Measurements from ENCODE around the gene CTCFL.

The CTCFL gene

DNA sequence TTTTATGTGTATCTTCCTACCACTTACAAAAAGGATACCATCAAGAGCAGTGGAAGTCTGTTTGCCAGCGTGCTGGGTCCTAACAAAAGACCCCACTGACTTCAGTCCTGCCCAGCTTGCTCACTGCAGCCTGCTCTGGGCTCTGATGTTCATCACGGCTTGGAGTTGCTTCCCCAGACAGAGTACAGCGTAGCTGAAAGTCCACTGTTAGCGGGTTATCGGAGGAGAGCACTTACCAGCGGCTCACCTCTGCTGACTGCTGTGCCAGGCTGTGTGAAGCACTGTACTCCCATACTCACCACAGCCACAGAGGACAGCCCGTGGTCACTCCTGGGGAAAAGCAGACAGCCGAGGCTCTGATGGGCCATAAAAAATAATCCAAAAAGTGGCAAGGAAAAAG lies 40.2 kb downstream of the CTCFL start:
- no peaks in the 10 kb centered on the region for H3K36me3 ChIP-seq (ENCODE audit: control insufficient read depth in 1 of 2, insufficient read depth in 2 of 2, low read length in 2 of 2)

DNA sequence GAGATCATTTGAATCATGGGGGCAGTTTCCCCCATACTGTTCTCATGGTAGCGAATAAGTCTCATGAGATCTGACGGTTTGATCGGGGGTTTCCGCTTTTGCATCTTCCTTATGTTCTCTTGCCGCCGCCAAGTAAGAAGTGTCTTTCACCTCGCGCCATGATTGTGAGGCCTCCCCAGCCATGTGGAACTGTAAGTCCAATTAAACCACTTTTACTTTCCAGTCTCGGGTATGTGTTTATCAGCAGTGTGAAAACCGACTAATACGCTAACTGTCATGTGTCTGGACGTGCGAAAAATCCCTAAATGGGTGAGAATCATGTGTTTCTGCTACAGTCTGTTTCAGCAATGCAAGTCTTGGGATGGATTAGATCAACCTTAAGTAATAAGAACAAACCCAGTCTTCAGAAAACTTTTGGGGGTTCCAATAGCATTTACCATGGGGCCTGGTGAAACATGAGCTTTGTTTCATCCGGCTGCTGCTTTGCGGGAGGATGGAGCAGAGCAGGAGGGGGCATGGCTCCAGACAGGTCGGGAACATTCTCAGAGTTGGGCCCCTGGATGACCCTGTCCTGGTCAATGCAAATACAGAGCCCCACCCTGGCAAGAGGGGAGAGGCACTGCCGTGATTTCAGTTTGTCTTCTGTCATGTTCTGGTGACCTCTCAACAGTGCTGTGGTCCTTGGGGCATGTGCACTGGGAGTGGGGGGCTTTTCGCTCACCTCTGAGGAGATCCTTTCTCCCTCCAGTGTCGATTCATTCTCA lies 41.5 kb downstream of the CTCFL start:
- Histone ChIP-seq H3K27me3 (ENCODE audit: low read depth, low read length) (no peaks in the 10 kb centered on the region), H3K4me1 (ENCODE audit: control insufficient read depth in 1 of 2, insufficient read depth in 2 of 2, low read length in 2 of 2) (peaks cover 0 to 22% of the 10 kb centered on the region in 2 donors), H3K36me3 (ENCODE audit: control insufficient read depth in 1 of 2, insufficient read depth in 2 of 2, low read length in 2 of 2) (no peaks in the 10 kb centered on the region), H3K4me3 (ENCODE audit: low read depth in 1 of 2, low read length in 2 of 2) (no peak overlapping the region), H3K9me3 (ENCODE audit: control insufficient read depth in 1 of 2, low read length in 2 of 2) (no peaks in the 10 kb centered on the region), H3K27ac (ENCODE audit: low read length) (no peak overlapping the region)

More for the DNA sequence above, 40.2 kb downstream of the CTCFL start:
- no peak overlapping the region for H3K4me3 ChIP-seq (ENCODE audit: low read depth in 1 of 2, low read length in 2 of 2)
- peaks cover 0 to 22% of the 10 kb centered on the region in 2 donors for H3K4me1 ChIP-seq (ENCODE audit: control insufficient read depth in 1 of 2, insufficient read depth in 2 of 2, low read length in 2 of 2)
- H3K27me3 ChIP-seq (ENCODE audit: low read depth, low read length) = no peaks in the 10 kb centered on the region
- H3K27ac ChIP-seq (ENCODE audit: low read length) = no peak overlapping the region
- H3K9me3 ChIP-seq (ENCODE audit: control insufficient read depth in 1 of 2, low read length in 2 of 2) = no peaks in the 10 kb centered on the region

DNA sequence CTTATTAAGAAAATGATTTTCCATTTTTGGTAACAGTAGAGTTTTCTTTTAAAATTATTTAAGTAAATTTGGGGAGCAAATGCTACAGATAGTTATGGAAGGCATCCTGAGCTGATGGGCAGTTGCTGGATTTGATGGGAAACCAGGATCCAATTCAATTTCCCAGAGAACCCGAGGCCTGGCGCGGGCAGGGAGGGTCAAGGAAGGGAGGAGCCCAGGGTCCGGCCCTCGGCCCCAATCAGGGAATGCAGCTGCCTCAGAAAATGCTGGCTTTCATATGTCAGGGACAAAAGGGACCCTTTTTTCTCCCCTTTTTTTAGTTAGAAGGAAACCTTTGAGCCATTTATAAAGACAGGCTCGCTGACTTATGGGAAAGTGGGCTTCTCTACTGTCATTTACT lies 42.1 kb downstream of the CTCFL start:
- Histone ChIP-seq H3K27ac (ENCODE audit: low read length) (no peak overlapping the region), H3K36me3 (ENCODE audit: control insufficient read depth in 1 of 2, insufficient read depth in 2 of 2, low read length in 2 of 2) (no peaks in the 10 kb centered on the region), H3K4me3 (ENCODE audit: low read depth in 1 of 2, low read length in 2 of 2) (no peak overlapping the region), H3K27me3 (ENCODE audit: low read depth, low read length) (no peaks in the 10 kb centered on the region), H3K4me1 (ENCODE audit: control insufficient read depth in 1 of 2, insufficient read depth in 2 of 2, low read length in 2 of 2) (peaks cover 0 to 22% of the 10 kb centered on the region in 2 donors), H3K9me3 (ENCODE audit: control insufficient read depth in 1 of 2, low read length in 2 of 2) (no peaks in the 10 kb centered on the region)

DNA sequence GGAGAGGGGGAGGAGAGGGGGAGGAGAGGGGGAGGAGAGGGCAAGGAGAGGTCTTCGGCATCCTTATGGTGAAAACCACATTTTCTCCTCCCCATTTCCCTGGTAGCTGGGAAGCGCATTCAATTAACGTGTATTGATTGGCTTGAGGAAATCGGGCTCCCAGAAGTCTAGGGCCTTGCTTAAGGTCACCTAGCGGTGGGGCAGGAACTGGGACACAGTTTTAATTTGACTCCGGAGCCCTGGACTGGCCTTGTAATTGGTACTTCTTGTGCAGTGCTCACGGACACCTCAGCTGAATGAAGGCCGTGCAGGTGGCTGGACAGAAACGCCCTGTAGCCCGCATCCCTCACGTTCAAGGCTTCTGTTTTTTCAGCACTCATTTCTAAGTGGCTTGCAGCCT lies 42.8 kb downstream of the CTCFL start:
- Histone ChIP-seq H3K4me3 (ENCODE audit: low read depth in 1 of 2, low read length in 2 of 2) (no peak overlapping the region), H3K9me3 (ENCODE audit: control insufficient read depth in 1 of 2, low read length in 2 of 2) (no peaks in the 10 kb centered on the region), H3K36me3 (ENCODE audit: control insufficient read depth in 1 of 2, insufficient read depth in 2 of 2, low read length in 2 of 2) (no peaks in the 10 kb centered on the region), H3K4me1 (ENCODE audit: control insufficient read depth in 1 of 2, insufficient read depth in 2 of 2, low read length in 2 of 2) (peaks cover 0 to 22% of the 10 kb centered on the region in 2 donors), H3K27me3 (ENCODE audit: low read depth, low read length) (no peaks in the 10 kb centered on the region), H3K27ac (ENCODE audit: low read length) (no peak overlapping the region)

DNA sequence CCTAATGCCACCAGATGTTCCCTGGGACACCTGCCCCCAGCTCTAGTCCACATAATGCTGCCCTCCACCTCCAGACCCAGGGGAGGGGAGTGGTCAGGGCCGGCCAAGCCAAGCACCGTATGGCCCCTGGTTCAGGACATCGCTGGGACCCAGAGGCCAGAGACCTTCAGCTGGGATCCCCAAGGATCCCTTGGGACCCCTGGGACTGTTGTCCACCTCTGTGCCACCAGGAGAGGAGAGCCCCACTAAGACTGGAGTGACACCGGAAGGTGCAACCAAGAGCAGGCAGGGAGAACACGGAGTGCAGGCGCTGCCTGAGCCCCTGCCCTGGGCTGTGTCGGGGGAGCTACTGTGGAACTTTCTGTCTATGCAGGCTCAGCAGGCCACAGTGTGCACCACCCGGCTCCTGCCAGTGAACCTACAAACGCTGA lies 43.6 kb downstream of the CTCFL start:
- no peaks in the 10 kb centered on the region for H3K36me3 ChIP-seq (ENCODE audit: control insufficient read depth in 1 of 2, insufficient read depth in 2 of 2, low read length in 2 of 2)
- H3K9me3 ChIP-seq (ENCODE audit: control insufficient read depth in 1 of 2, low read length in 2 of 2) = no peaks in the 10 kb centered on the region
- peak overlapping the region; percentile 51 for H3K27ac ChIP-seq (ENCODE audit: low read length)
- H3K4me3 ChIP-seq (ENCODE audit: low read depth in 1 of 2, low read length in 2 of 2) = no peak overlapping the region
- H3K27me3 ChIP-seq (ENCODE audit: low read depth, low read length) = no peaks in the 10 kb centered on the region
- H3K4me1 ChIP-seq (ENCODE audit: control insufficient read depth in 1 of 2, insufficient read depth in 2 of 2, low read length in 2 of 2) = peaks cover 0 to 22% of the 10 kb centered on the region in 2 donors

DNA sequence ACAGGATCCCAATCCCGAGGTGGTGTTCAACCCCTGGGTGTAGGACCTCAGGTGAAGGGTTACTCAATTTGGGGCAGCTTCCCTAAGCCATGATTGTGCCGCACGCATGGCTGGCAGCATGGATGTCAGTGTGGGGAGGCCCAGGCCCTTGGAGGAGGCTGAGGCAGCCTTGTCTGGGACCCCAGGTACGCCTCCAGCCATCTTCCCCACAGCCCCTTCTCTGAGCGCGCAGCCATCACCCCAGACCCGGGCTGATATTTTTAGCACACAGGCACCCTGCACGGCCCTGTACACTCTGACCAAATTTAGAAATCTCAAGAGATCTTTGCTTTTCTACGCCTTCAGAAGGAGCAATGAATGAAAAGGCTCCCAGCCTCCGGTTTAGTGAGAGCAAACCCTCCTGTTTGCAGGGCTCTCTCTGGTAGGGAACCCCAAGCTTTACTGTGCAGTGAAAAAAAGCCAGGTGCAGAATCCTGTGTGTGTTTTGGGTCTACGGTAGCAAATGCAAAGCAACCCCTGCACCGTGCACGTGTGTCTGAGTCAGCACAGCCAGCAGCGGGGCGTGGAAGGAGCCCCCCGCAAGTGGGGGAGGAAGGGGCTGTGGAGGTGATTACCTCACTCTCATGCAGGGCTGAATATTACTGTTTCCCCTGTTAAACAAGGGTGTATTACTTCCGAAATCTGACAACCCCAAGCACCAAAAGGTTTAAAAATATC lies 44.3 kb downstream of the CTCFL start:
- H3K27me3 ChIP-seq (ENCODE audit: low read depth, low read length) = no peaks in the 10 kb centered on the region
- no peaks in the 10 kb centered on the region for H3K9me3 ChIP-seq (ENCODE audit: control insufficient read depth in 1 of 2, low read length in 2 of 2)
- H3K4me3 ChIP-seq (ENCODE audit: low read depth in 1 of 2, low read length in 2 of 2) = no peak overlapping the region
- H3K4me1 ChIP-seq (ENCODE audit: control insufficient read depth in 1 of 2, insufficient read depth in 2 of 2, low read length in 2 of 2) = peaks cover 4 to 22% of the 10 kb centered on the region in 2 donors
- H3K36me3 ChIP-seq (ENCODE audit: control insufficient read depth in 1 of 2, insufficient read depth in 2 of 2, low read length in 2 of 2) = no peaks in the 10 kb centered on the region
- H3K27ac ChIP-seq (ENCODE audit: low read length) = peak overlapping the region; percentile 51

DNA sequence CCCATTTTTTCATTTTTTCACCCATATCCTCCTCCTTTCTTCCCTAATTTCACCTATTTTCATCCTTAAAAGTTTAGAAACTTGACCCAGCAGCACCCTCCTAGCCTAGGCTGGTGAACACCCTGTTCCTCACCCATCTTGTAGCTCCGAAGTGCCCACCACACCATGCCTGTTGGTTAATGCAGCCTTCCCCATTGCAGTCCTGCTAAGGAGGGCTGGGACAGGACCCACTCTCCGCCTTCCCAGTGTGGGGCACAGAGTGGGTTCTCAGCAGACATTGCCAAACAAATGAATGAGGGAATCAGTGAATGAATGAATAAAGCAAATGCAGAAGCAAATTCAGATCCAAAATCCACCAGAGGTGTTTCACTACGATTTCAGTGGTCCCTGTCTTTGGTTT lies 45.7 kb downstream of the CTCFL start:
- no peak overlapping the region for H3K4me3 ChIP-seq (ENCODE audit: low read depth in 1 of 2, low read length in 2 of 2)
- no peaks in the 10 kb centered on the region for H3K36me3 ChIP-seq (ENCODE audit: control insufficient read depth in 1 of 2, insufficient read depth in 2 of 2, low read length in 2 of 2)
- H3K9me3 ChIP-seq (ENCODE audit: control insufficient read depth in 1 of 2, low read length in 2 of 2) = no peaks in the 10 kb centered on the region
- no peak overlapping the region for H3K27ac ChIP-seq (ENCODE audit: low read length)
- no peaks in the 10 kb centered on the region for H3K27me3 ChIP-seq (ENCODE audit: low read depth, low read length)
- peaks cover 5 to 22% of the 10 kb centered on the region in 2 donors for H3K4me1 ChIP-seq (ENCODE audit: control insufficient read depth in 1 of 2, insufficient read depth in 2 of 2, low read length in 2 of 2)

DNA sequence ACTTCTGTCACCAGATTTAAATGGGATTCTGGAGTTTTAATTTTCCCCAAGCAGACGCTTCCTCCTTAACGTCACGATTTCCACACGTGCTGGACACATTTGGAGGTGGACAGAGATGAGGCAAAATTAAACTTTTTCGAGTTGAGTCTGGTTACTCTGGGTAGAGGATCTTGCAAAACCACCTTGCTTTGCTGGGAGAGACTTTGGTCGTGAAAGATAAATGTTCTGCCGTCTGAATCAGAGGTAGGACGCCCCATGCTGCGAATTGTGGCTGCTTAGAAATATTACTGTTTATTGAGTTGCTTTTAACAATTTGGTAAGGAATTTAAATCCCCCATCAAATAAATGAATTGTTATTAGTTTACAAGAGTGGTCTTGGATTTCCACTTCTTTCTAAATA lies 46.8 kb downstream of the CTCFL start:
- Histone ChIP-seq H3K9me3 (ENCODE audit: control insufficient read depth in 1 of 2, low read length in 2 of 2) (no peaks in the 10 kb centered on the region), H3K4me3 (ENCODE audit: low read depth in 1 of 2, low read length in 2 of 2) (no peak overlapping the region), H3K27me3 (ENCODE audit: low read depth, low read length) (no peaks in the 10 kb centered on the region), H3K27ac (ENCODE audit: low read length) (no peak overlapping the region), H3K36me3 (ENCODE audit: control insufficient read depth in 1 of 2, insufficient read depth in 2 of 2, low read length in 2 of 2) (no peaks in the 10 kb centered on the region), H3K4me1 (ENCODE audit: control insufficient read depth in 1 of 2, insufficient read depth in 2 of 2, low read length in 2 of 2) (peaks cover 8 to 27% of the 10 kb centered on the region in 2 donors)

DNA sequence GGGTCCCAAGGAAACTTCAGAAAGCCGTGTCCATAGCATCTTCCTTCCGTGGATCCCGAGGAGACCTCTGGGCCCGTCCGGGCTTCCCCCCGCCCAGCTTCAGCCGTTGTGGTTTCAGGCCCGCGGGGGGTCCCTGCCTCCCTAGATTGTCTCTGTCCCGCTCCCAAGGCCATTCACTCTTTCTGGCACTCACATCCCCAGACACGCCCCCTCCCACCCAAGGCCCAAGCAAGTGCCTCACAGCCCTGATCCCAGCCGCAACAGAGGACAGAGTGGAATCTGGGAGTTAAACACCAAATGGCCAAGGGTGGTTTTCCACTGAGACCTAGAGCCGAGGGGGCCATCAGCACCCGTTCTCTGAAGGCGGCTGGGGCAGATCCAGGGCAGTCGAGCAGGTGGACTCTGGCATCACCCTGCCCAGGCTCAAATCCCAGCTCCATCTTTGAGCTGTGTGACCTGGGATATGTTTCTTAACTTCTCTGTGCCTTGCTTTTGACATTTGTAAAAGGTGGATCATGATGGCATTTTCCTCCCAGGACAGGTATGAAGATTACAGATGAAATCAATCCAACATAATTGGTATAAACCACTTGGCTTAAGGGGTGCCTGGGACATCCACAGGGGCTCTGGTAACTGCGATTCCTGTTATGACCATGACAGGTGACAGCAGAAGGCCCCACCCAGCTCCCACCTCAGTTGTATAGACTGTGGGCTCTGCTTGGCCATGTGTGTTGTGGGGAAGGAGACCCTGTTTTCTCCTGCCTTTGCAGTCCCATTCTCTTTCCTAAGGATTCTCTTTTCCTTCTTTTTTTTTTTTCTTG lies 48.1 kb downstream of the CTCFL start:
- H3K4me1 ChIP-seq (ENCODE audit: control insufficient read depth in 1 of 2, insufficient read depth in 2 of 2, low read length in 2 of 2) = peaks cover 9 to 22% of the 10 kb centered on the region in 2 donors
- H3K4me3 ChIP-seq (ENCODE audit: low read depth in 1 of 2, low read length in 2 of 2) = no peak overlapping the region
- no peak overlapping the region for H3K27ac ChIP-seq (ENCODE audit: low read length)
- no peaks in the 10 kb centered on the region for H3K9me3 ChIP-seq (ENCODE audit: control insufficient read depth in 1 of 2, low read length in 2 of 2)
- H3K36me3 ChIP-seq (ENCODE audit: control insufficient read depth in 1 of 2, insufficient read depth in 2 of 2, low read length in 2 of 2) = no peaks in the 10 kb centered on the region
- no peaks in the 10 kb centered on the region for H3K27me3 ChIP-seq (ENCODE audit: low read depth, low read length)

DNA sequence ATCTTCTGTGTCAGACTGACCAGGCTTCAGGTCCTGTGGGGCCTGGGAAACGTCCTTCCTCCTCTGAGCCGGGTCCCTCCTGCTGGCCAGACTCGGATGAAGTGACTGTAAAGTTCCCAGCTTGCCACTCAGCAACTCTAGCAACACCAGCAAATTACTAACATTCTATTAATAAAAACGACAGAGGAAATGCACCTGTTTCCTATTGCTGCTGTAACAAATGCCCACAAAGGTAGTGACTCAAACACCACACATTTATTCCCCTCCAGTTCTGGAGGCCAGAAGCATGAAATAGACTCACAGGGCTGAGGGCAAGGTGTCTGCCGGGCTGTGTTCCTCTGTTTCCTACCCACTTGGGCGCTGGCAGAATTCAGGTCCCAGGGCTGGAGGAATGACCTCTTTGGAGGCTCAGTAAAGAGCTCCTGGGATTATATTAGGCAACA lies 48.8 kb downstream of the CTCFL start:
- Histone ChIP-seq H3K27me3 (ENCODE audit: low read depth, low read length) (no peaks in the 10 kb centered on the region), H3K36me3 (ENCODE audit: control insufficient read depth in 1 of 2, insufficient read depth in 2 of 2, low read length in 2 of 2) (no peaks in the 10 kb centered on the region), H3K27ac (ENCODE audit: low read length) (no peak overlapping the region), H3K4me3 (ENCODE audit: low read depth in 1 of 2, low read length in 2 of 2) (no peak overlapping the region), H3K9me3 (ENCODE audit: control insufficient read depth in 1 of 2, low read length in 2 of 2) (no peaks in the 10 kb centered on the region), H3K4me1 (ENCODE audit: control insufficient read depth in 1 of 2, insufficient read depth in 2 of 2, low read length in 2 of 2) (peaks cover 9 to 14% of the 10 kb centered on the region in 2 donors)

All from muscle layer of duodenum (tissue), 2 donors.